HepG2 (cell line): ENCODE measurements around the gene BICDL1.

ENCODE experiments used
- CBX2 ChIP-seq, 2 experiments: fragments of 200-600 bp in 1 of 2; sonication (generic); formaldehyde crosslinking in 1 of 2; IDR thresholded peaks; 2 replicates each; pipeline versions ENCODE4 v1.7.0 to v1.8.1; 2018 to 2022; ENCODE audit warnings: low read depth in 2 of 2, low read length in 1 of 2, mild to moderate bottlenecking in 1 of 2, missing genetic modification reagents in 1 of 2
- DPF2 ChIP-seq: sonication (generic); formaldehyde crosslinking; IDR thresholded peaks from 2 replicates; pipeline ENCODE4 v1.4.0; 2020; ENCODE audit warnings: mild to moderate bottlenecking, low read depth, missing genetic modification reagents, borderline replicate concordance
- DR1 ChIP-seq: sonication (generic); formaldehyde crosslinking; IDR thresholded peaks from 2 replicates; pipeline ENCODE4 v1.8.0; 2021; ENCODE audit warnings: mild to moderate bottlenecking, missing genetic modification reagents, inconsistent platforms
- FOXK2 ChIP-seq: fragments of 450-650 bp; IDR thresholded peaks from 2 replicates; pipeline ENCODE4 v1.6.1; 2016
- ZKSCAN5 ChIP-seq: sonication (generic); formaldehyde crosslinking; IDR thresholded peaks from 2 replicates; pipeline ENCODE4 v1.5.1; 2020; ENCODE audit warnings: mild to moderate bottlenecking, missing genetic modification reagents
- ZNF512 ChIP-seq: sonication (generic); formaldehyde crosslinking; IDR thresholded peaks from 2 replicates; pipeline ENCODE4 v1.4.0; 2020; ENCODE audit warnings: mild to moderate bottlenecking, missing genetic modification reagents
- ZNF770 ChIP-seq: sonication (generic); formaldehyde crosslinking; IDR thresholded peaks from 2 replicates; pipeline ENCODE4 v1.5.0; 2020; ENCODE audit warnings: mild to moderate bottlenecking, missing genetic modification reagents

DNA sequence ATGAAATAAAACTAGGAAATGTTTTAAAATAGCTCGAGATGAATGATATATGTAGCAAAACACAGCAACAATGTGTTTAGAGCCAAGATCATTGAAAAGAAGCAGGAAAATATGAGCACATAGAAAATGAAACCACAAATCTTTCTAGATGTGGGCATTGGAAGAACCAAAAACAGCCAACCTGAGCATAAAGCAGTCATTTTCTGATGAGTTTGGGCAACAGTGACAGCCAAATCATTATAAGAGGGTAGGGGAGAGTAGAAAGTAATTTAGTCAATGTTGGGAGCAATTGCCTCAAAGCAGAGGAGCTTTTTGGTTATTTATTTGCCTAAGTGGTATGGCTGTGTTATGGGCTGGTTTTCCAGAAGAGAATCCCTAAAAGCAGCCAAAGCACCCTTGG, 8.8 kb upstream of the BICDL1 start:
- TF ChIP-seq ZNF512 = no peak
- TF ChIP-seq FOXK2 = no peak
- no peak for TF ChIP-seq ZNF770 (CRISPR knock-in tag)
- TF ChIP-seq ZKSCAN5 (CRISPR knock-in tag) = no peak
- no peak for TF ChIP-seq CBX2 (IDR thresholded peaks at IDR 0.05; ENCODE audit: low read depth, low read length)
- no peak for TF ChIP-seq CBX2 (CRISPR knock-in tag; IDR thresholded peaks at IDR 0.05; ENCODE audit: low read depth)
- no peak for TF ChIP-seq DPF2 (CRISPR knock-in tag)
- no peak for TF ChIP-seq DR1 (CRISPR knock-in tag)
